Activated T-cell treated with anti-CD3 and anti-CD28 coated beads for 48 hours (primary cell): Measurements from ENCODE around the gene EML5.
"Not testable (repeated sequence)": the region's sequence is repeated elsewhere in the genome, so short reads cannot be mapped to it uniquely, and the experiment has no call there.

Experiments used
- DNase-seq: peaks from one replicate; pipeline ENCODE4 v3.0.0-alpha.2; 2020; ENCODE audit warnings: low read depth

EML5 gene

GRCh38 chr14:88802596-88802995 lies 9.8 kb upstream of the EML5 start:
- no peak for DNase-seq

GRCh38 chr14:88799522-88799921 lies 6.8 kb upstream of the EML5 start:
- DNase-seq = no peak

GRCh38 chr14:88798156-88798555 lies 5.4 kb upstream of the EML5 start:
- DNase-seq = no peak

- DNase-seq = no peak
These were observed 489 bp upstream of the EML5 start for GRCh38 chr14:88793259-88793625.

- no peak for DNase-seq
These were observed 902 bp downstream of the EML5 start for GRCh38 chr14:88791629-88792472.

GRCh38 chr14:88791252-88791621 lies 1.5 kb downstream of the EML5 start:
- no peak for DNase-seq

- DNase-seq = no peak
These were observed 2.1 kb downstream of the EML5 start for GRCh38 chr14:88790501-88791251.

GRCh38 chr14:88789573-88789972 lies 3.2 kb downstream of the EML5 start:
- not testable (repeated sequence) for DNase-seq

- DNase-seq = no peak
These were observed 6.0 kb downstream of the EML5 start for GRCh38 chr14:88786715-88787114.

- DNase-seq = no peak
These were observed 6.8 kb downstream of the EML5 start for GRCh38 chr14:88785911-88786310.

- DNase-seq = no peak
These were observed 17.2 kb downstream of the EML5 start for GRCh38 chr14:88775532-88775931.

GRCh38 chr14:88770736-88771135 lies 22.0 kb downstream of the EML5 start:
- no peak for DNase-seq

- no peak for DNase-seq
These were observed 27.6 kb downstream of the EML5 start for GRCh38 chr14:88765130-88765529.

GRCh38 chr14:88753873-88754272 lies 38.9 kb downstream of the EML5 start:
- DNase-seq = no peak

GRCh38 chr14:88750945-88751344 lies 41.8 kb downstream of the EML5 start:
- no peak for DNase-seq

GRCh38 chr14:88750413-88750812 lies 42.3 kb downstream of the EML5 start:
- DNase-seq = no peak

GRCh38 chr14:88749139-88749538 lies 43.6 kb downstream of the EML5 start:
- no peak for DNase-seq

GRCh38 chr14:88748288-88748687 lies 44.5 kb downstream of the EML5 start:
- no peak for DNase-seq

- DNase-seq = no peak
These were observed 46.7 kb downstream of the EML5 start for GRCh38 chr14:88746052-88746451.

GRCh38 chr14:88737245-88737644 lies 55.5 kb downstream of the EML5 start:
- no peak for DNase-seq

- no peak for DNase-seq
These were observed 59.6 kb downstream of the EML5 start for GRCh38 chr14:88733121-88733520.

- DNase-seq = no peak
These were observed 63.6 kb downstream of the EML5 start for GRCh38 chr14:88729159-88729558.

GRCh38 chr14:88727057-88727456 lies 65.7 kb downstream of the EML5 start:
- no peak for DNase-seq

GRCh38 chr14:88710709-88711108 lies 82.0 kb downstream of the EML5 start:
- DNase-seq = no peak
